GM21390 (cell line): ENCODE measurements around the gene NAA11.

Experiments used
- ATAC-seq: cut with Tn5 transposase; IDR thresholded peaks from one replicate; pipeline ENCODE4 v1.9.1; 2021; ENCODE audit not compliant: unreplicated experiment

The NAA11 gene

GRCh38 chr4:79325864-79326328, at the start of gene NAA11:
Gene NAA11, minus strand, starts transcription at chr4:79326061. Its CDS starts 184 bp downstream, at chr4:79325877.
- ATAC-seq: no peak

GRCh38 chr4:79370026-79370425, 44.2 kb upstream of the NAA11 start:
- ATAC-seq: no peak

- no peak for ATAC-seq
These were observed 41.2 kb upstream of the NAA11 start for GRCh38 chr4:79367096-79367495.

GRCh38 chr4:79366422-79366821, 40.6 kb upstream of the NAA11 start:
- ATAC-seq: no peak

- no peak for ATAC-seq
These were observed 38.2 kb upstream of the NAA11 start for GRCh38 chr4:79364061-79364460.

GRCh38 chr4:79362626-79363025, 36.8 kb upstream of the NAA11 start:
- no peak for ATAC-seq

- no peak for ATAC-seq
These were observed 34.1 kb upstream of the NAA11 start for GRCh38 chr4:79360006-79360405.

- ATAC-seq: no peak
These were observed 32.6 kb upstream of the NAA11 start for GRCh38 chr4:79358438-79358837.

GRCh38 chr4:79357365-79357764, 31.5 kb upstream of the NAA11 start:
- ATAC-seq: no peak

- ATAC-seq: no peak
These were observed 27.2 kb upstream of the NAA11 start for GRCh38 chr4:79353075-79353474.

GRCh38 chr4:79348405-79348804, 22.5 kb upstream of the NAA11 start:
- no peak for ATAC-seq

GRCh38 chr4:79341893-79342653, 16.2 kb upstream of the NAA11 start:
- ATAC-seq: no peak

- ATAC-seq: no peak
These were observed 14.7 kb upstream of the NAA11 start for GRCh38 chr4:79340568-79340967.

- peak; percentile 64 for ATAC-seq
These were observed 12.3 kb upstream of the NAA11 start for GRCh38 chr4:79338148-79338547.

GRCh38 chr4:79334783-79335182, 8.9 kb upstream of the NAA11 start:
- no peak for ATAC-seq

- no peak for ATAC-seq
These were observed 8.5 kb upstream of the NAA11 start for GRCh38 chr4:79334341-79334740.

- ATAC-seq: no peak
These were observed 5.4 kb upstream of the NAA11 start for GRCh38 chr4:79331126-79331876.

- ATAC-seq: no peak
These were observed 4.9 kb upstream of the NAA11 start for GRCh38 chr4:79330720-79331119.

GRCh38 chr4:79325436-79325835, 425 bp downstream of the NAA11 start:
- ATAC-seq: no peak

GRCh38 chr4:79319975-79320374, 5.9 kb downstream of the NAA11 start:
- no peak for ATAC-seq

- no peak for ATAC-seq
These were observed 8.2 kb downstream of the NAA11 start for GRCh38 chr4:79317711-79318110.

- no peak for ATAC-seq
These were observed 10.0 kb downstream of the NAA11 start for GRCh38 chr4:79315891-79316290.
